Nephron (organoid): Measurements from ENCODE around the gene MS4A7.

ENCODE experiments used
- H3K27ac Mint-ChIP-seq, 3 experiments: 2 replicates each; pipeline ENCODE4 v1.8.0; 2020; ENCODE audit warnings: mixed read lengths in 3 of 3, mild to moderate bottlenecking in 2 of 3, moderate library complexity in 1 of 3
- H3K27me3 Mint-ChIP-seq: 2 replicates; pipeline ENCODE4 v1.8.0; 2021; ENCODE audit warnings: low read depth, mild to moderate bottlenecking, moderate library complexity, mixed read lengths
- H3K36me3 Mint-ChIP-seq: 2 replicates; pipeline ENCODE4 v1.8.0; 2020; ENCODE audit warnings: low read depth, mixed read lengths
- H3K4me1 Mint-ChIP-seq: 2 replicates; pipeline ENCODE4 v1.8.0; 2020; ENCODE audit warnings: mixed read lengths
- H3K4me3 Mint-ChIP-seq, 3 experiments: 2 replicates each; pipeline ENCODE4 v1.8.0; 2020; ENCODE audit warnings: mild to moderate bottlenecking in 3 of 3, mixed read lengths in 3 of 3, moderate library complexity in 2 of 3
- H3K9me3 Mint-ChIP-seq: 2 replicates; pipeline ENCODE4 v1.8.0; 2020; ENCODE audit warnings: mixed read lengths
- CTCF ChIP-seq, 3 experiments: fragments of 200-600 bp; sonication (generic); IDR thresholded peaks; one replicate each; pipeline ENCODE4 v1.5.0; 2021; ENCODE audit warnings: antibody characterized with exemption in 3 of 3; ENCODE audit not compliant: unreplicated experiment in 3 of 3

MS4A7 gene

GRCh38 chr11:60372767-60373166 lies 5.6 kb upstream of the MS4A7 start:
- peaks cover 4% of the 10 kb centered on the region for H3K4me1 Mint-ChIP-seq
- no peaks in the 10 kb centered on the region for H3K9me3 Mint-ChIP-seq
- no peak for TF ChIP-seq CTCF (IDR thresholded peaks at IDR 0.05; ENCODE audit: unreplicated experiment in 3 of 3)
- H3K27me3 Mint-ChIP-seq, result peaks cover 4% of the 10 kb centered on the region
- no peak overlapping the region for H3K27ac Mint-ChIP-seq
- no peaks in the 10 kb centered on the region for H3K36me3 Mint-ChIP-seq
- H3K4me3 Mint-ChIP-seq, result no peak overlapping the region

- Mint-ChIP-seq H3K27me3 (peaks cover 4% of the 10 kb centered on the region), H3K4me3 (no peak overlapping the region), H3K4me1 (peaks cover 7% of the 10 kb centered on the region), H3K27ac (no peak overlapping the region), H3K9me3 (no peaks in the 10 kb centered on the region), H3K36me3 (no peaks in the 10 kb centered on the region)
- no peak for TF ChIP-seq CTCF (IDR thresholded peaks at IDR 0.05; ENCODE audit: unreplicated experiment in 3 of 3)
Measured at GRCh38 chr11:60375316-60375715, 3.0 kb upstream of the MS4A7 start.

GRCh38 chr11:60376601-60377000 lies 1.7 kb upstream of the MS4A7 start:
- no peak overlapping the region for H3K4me3 Mint-ChIP-seq
- H3K9me3 Mint-ChIP-seq, result no peaks in the 10 kb centered on the region
- TF ChIP-seq CTCF (IDR thresholded peaks at IDR 0.05; ENCODE audit: unreplicated experiment in 3 of 3), result no peak
- H3K27me3 Mint-ChIP-seq, result peaks cover 4% of the 10 kb centered on the region
- peaks cover 3% of the 10 kb centered on the region for H3K4me1 Mint-ChIP-seq
- no peaks in the 10 kb centered on the region for H3K36me3 Mint-ChIP-seq
- no peak overlapping the region for H3K27ac Mint-ChIP-seq

- no peak overlapping the region for H3K4me3 Mint-ChIP-seq
Measured at GRCh38 chr11:60377401-60378136, 763 bp upstream of the MS4A7 start.

GRCh38 chr11:60389279-60389910 lies 11.1 kb downstream of the MS4A7 start:
- Mint-ChIP-seq H3K9me3 (no peaks in the 10 kb centered on the region), H3K27ac (no peak overlapping the region), H3K36me3 (no peaks in the 10 kb centered on the region), H3K4me1 (no peaks in the 10 kb centered on the region), H3K4me3 (no peak overlapping the region), H3K27me3 (no peaks in the 10 kb centered on the region)
- TF ChIP-seq CTCF (IDR thresholded peaks at IDR 0.05; ENCODE audit: unreplicated experiment in 3 of 3), result no peak

More at GRCh38 chr11:60377401-60378136, 763 bp upstream of the MS4A7 start:
- Mint-ChIP-seq H3K4me1 (peaks cover 3% of the 10 kb centered on the region), H3K27me3 (peaks cover 4% of the 10 kb centered on the region), H3K36me3 (no peaks in the 10 kb centered on the region), H3K27ac (no peak overlapping the region), H3K9me3 (no peaks in the 10 kb centered on the region)
- TF ChIP-seq CTCF (IDR thresholded peaks at IDR 0.05; ENCODE audit: unreplicated experiment in 3 of 3), result no peak

- H3K27ac Mint-ChIP-seq, result no peak overlapping the region
- TF ChIP-seq CTCF (IDR thresholded peaks at IDR 0.05; ENCODE audit: unreplicated experiment in 3 of 3), result no peak
Measured at GRCh38 chr11:60390419-60390818, 12.1 kb downstream of the MS4A7 start.

More at GRCh38 chr11:60390419-60390818, 12.1 kb downstream of the MS4A7 start:
- no peak overlapping the region for H3K4me3 Mint-ChIP-seq
- no peaks in the 10 kb centered on the region for H3K9me3 Mint-ChIP-seq
- H3K36me3 Mint-ChIP-seq, result no peaks in the 10 kb centered on the region
- no peaks in the 10 kb centered on the region for H3K4me1 Mint-ChIP-seq
- no peaks in the 10 kb centered on the region for H3K27me3 Mint-ChIP-seq
